Suprapubic skin (tissue), 4 donors: ENCODE measurements around the gene PDE4B.

ENCODE experiments used
- EP300 ChIP-seq: sonication (generic); formaldehyde crosslinking; IDR thresholded peaks from one replicate; pipeline ENCODE4 v1.6.1; 2017; ENCODE audit warnings: antibody characterized with exemption
- POLR2A ChIP-seq, 2 donors: fragments of 450-650 bp; IDR thresholded peaks; one replicate each; pipeline ENCODE4 v1.6.1; 2017; ENCODE audit warnings: antibody characterized with exemption in 2 of 2, mild to moderate bottlenecking in 2 of 2, moderate library complexity in 2 of 2
- POLR2AphosphoS5 ChIP-seq, 3 donors: sonication (generic); formaldehyde crosslinking; IDR thresholded peaks; one replicate each; pipeline ENCODE4 v1.6.1; 2017; ENCODE audit warnings: antibody characterized with exemption in 3 of 3
- TF ChIP-seq, protein P1 (sequence below), 2 donors: fragments of 200-600 bp in 1 of 2; fragments of 450-650 bp in 1 of 2; sonication (generic) in 1 of 2; IDR thresholded peaks; one replicate each; pipeline ENCODE4 v1.5.1; 2016 to 2019; ENCODE audit warnings: antibody characterized with exemption in 2 of 2, mild to moderate bottlenecking in 1 of 2, moderate library complexity in 1 of 2

DNA sequence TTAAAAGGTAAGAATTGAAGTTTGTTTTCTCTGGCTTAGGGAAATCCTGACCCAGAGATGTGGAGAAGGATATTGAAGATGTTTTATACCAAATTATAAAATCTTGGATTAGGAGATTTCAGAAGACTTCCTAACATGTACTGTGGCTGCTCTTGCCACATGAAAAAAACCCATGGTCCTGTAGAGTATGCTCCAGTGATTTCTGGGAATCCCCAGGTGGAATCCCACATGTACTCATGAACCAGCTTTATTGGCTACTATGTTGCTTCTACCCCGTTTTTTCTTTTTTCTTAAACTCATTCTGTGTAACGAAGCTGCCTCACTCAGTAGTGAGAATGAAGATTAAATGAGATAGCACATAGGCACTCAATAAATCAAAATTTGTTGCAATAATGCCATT, 608.5 kb downstream of the PDE4B start:
- TF ChIP-seq, protein P1, sequence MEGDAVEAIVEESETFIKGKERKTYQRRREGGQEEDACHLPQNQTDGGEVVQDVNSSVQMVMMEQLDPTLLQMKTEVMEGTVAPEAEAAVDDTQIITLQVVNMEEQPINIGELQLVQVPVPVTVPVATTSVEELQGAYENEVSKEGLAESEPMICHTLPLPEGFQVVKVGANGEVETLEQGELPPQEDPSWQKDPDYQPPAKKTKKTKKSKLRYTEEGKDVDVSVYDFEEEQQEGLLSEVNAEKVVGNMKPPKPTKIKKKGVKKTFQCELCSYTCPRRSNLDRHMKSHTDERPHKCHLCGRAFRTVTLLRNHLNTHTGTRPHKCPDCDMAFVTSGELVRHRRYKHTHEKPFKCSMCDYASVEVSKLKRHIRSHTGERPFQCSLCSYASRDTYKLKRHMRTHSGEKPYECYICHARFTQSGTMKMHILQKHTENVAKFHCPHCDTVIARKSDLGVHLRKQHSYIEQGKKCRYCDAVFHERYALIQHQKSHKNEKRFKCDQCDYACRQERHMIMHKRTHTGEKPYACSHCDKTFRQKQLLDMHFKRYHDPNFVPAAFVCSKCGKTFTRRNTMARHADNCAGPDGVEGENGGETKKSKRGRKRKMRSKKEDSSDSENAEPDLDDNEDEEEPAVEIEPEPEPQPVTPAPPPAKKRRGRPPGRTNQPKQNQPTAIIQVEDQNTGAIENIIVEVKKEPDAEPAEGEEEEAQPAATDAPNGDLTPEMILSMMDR (IDR thresholded peaks at IDR 0.05) = no peak
- TF ChIP-seq POLR2AphosphoS5 (IDR thresholded peaks at IDR 0.05) (no peak), POLR2A (IDR thresholded peaks at IDR 0.05) (no peak), EP300 (no peak)
